Common myeloid progenitor, CD34-positive (primary cell): ENCODE data around the gene C2orf49.

Experiments used
- CTCF ChIA-PET: fragments of 350-600 bp; sonication (Branson Sonifier 250); formaldehyde crosslinking; loops from one replicate; lab custom pipeline; 2021; ENCODE audit warnings: antibody characterized with exemption; lab: Charles Lee
- POLR2A ChIA-PET: fragments of 350-600 bp; sonication (Branson Sonifier 250); formaldehyde crosslinking; loops from one replicate; lab custom pipeline; 2021; ENCODE audit warnings: antibody characterized with exemption; lab: Charles Lee
- DNase-seq, 3 donors: peaks; one replicate each; pipeline versions ENCODE4 v3.0.0 to v3.0.0-alpha.2; 2013
- H3K27ac ChIP-seq, 2 experiments: 1 replicate in 1 of 2; 2 replicates in 1 of 2; pipeline ENCODE4 v1.7.0; 2013; ENCODE audit warnings: inconsistent platforms in 2 of 2, low read length in 2 of 2, mild to moderate bottlenecking in 2 of 2, low read depth in 1 of 2, moderate library complexity in 1 of 2; ENCODE audit not compliant: severe bottlenecking in 2 of 2, insufficient read depth in 1 of 2, poor library complexity in 1 of 2
- H3K27me3 ChIP-seq, 5 experiments: replicated peaks in 2 of 5; 1 replicate in 3 of 5; 2 replicates in 2 of 5; pipeline versions ENCODE4 v1.6.1 to v1.7.0; 2013; ENCODE audit warnings: low read length in 4 of 5, mild to moderate bottlenecking in 2 of 5, moderate library complexity in 2 of 5, inconsistent platforms in 1 of 5; ENCODE audit not compliant: insufficient read depth in 5 of 5, control insufficient read depth in 4 of 5
- H3K36me3 ChIP-seq, 4 experiments: 1 replicate in 2 of 4; 2 replicates in 2 of 4; pipeline versions ENCODE4 v1.6.1 to v1.7.0; 2013; ENCODE audit warnings: low read length in 3 of 4, control low read depth in 1 of 4, mild to moderate bottlenecking in 1 of 4; ENCODE audit not compliant: control insufficient read depth in 4 of 4, insufficient read depth in 4 of 4
- H3K4me1 ChIP-seq, 4 experiments: 1 replicate in 3 of 4; 2 replicates in 1 of 4; pipeline versions ENCODE4 v1.6.1 to v1.7.1; 2013; ENCODE audit warnings: low read length in 3 of 4, mild to moderate bottlenecking in 3 of 4, control low read depth in 1 of 4, inconsistent platforms in 1 of 4, moderate library complexity in 1 of 4; ENCODE audit not compliant: control insufficient read depth in 4 of 4, insufficient read depth in 4 of 4; ENCODE audit errors: control extremely low read depth in 1 of 4
- H3K4me3 ChIP-seq, 7 experiments: 1 replicate in 4 of 7; 2 replicates in 3 of 7; pipeline versions ENCODE4 v1.5.1 to v1.7.0; 2013; ENCODE audit warnings: mild to moderate bottlenecking in 7 of 7, low read length in 6 of 7, moderate library complexity in 6 of 7, inconsistent platforms in 2 of 7, low read depth in 2 of 7, control low read depth in 1 of 7; ENCODE audit not compliant: insufficient read depth in 4 of 7, control insufficient read depth in 1 of 7; ENCODE audit errors: extremely low read depth in 1 of 7
- H3K9me3 ChIP-seq, 5 experiments: 1 replicate in 4 of 5; 2 replicates in 1 of 5; pipeline versions ENCODE4 v1.6.1 to v1.7.1; 2013; ENCODE audit warnings: low read length in 4 of 5, mild to moderate bottlenecking in 2 of 5, inconsistent platforms in 1 of 5, low read depth in 1 of 5, moderate library complexity in 1 of 5; ENCODE audit not compliant: control insufficient read depth in 4 of 5, insufficient read depth in 2 of 5; ENCODE audit errors: control extremely low read depth in 1 of 5
- WGBS: methylation state at CpG from one replicate; pipeline ENCODE4 v1.1.5; 2013; ENCODE audit not compliant: insufficient coverage; 5-methylcytosine and 5-hydroxymethylcytosine counted together

The C2orf49 gene

DNA sequence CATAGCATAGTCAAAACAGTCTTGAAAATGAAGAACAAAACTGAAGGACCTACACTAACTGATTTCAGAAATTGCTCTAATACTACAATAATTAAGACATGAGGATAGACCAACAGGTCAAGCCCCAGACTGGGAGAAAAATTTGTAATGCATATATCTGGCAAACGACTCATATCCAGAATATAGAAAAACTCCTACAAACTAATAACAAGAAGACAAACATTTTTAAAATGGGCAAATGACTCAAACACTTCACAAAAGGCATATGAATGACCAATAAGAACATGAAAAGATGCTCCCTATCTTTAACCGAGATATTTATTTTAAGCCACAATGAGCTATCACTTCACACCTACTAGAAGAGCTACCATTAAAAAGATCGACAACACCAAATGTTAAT is 22.0 kb upstream of the C2orf49 start:
- 100% methylated on average over 1 of the region's 3 CpGs for WGBS
- POLR2A ChIA-PET = no interaction called here

DNA sequence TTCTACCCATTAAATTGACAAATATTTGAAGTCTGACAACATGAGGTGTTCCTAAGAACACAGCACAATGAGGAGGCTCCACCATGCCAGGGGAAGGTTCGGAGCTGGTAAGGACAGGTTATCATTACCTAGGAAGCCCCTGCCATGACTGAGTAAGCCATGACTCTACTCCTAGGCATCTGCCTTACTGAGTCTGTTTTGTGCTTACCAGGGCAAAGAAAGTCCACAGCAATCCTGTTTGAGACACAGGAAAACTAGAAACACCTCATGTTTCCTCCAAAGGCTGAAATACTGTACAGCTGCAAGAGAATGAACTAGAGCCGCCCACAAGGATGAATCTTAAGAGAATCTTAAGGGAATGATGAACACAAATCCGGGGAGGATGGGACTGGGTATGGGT is 19.4 kb upstream of the C2orf49 start:
- no peaks in the 10 kb centered on the region for H3K9me3 ChIP-seq
- H3K36me3 ChIP-seq = peaks cover 3 to 21% (median 4%) of the 10 kb centered on the region in 4 experiments
- H3K27ac ChIP-seq = peak overlapping the region in 1 of 2 experiments; percentile 37
- ChIA-PET POLR2A (no interaction called here), CTCF (interaction anchor here (1.6 kb wide), 1 partner anchor 8 kb away, joined by 6 read pairs; no protein-coding TSS in a partner anchor)
- H3K27me3 ChIP-seq = no peaks in the 10 kb centered on the region
- DNase-seq = no peak
- 100% methylated on average over 2 of the region's 3 CpGs for WGBS
- peak overlapping the region in 1 of 7 experiments; percentile 28 for H3K4me3 ChIP-seq
- peaks cover 6 to 52% (median 25%) of the 10 kb centered on the region in 4 experiments for H3K4me1 ChIP-seq

More for the DNA sequence above, 22.0 kb upstream of the C2orf49 start:
- peaks cover 2 to 33% (median 15%) of the 10 kb centered on the region in 4 experiments for H3K4me1 ChIP-seq
- DNase-seq = no peak
- CTCF ChIA-PET = interaction anchor here (0.8 to 2.0 kb wide), 4 partner anchors 9 to 77 kb away, joined by 3 to 7 read pairs (median 3); no protein-coding TSS in a partner anchor
- no peak overlapping the region for H3K27ac ChIP-seq
- H3K9me3 ChIP-seq = no peaks in the 10 kb centered on the region
- no peak overlapping the region for H3K4me3 ChIP-seq
- no peaks in the 10 kb centered on the region for H3K27me3 ChIP-seq
- peaks cover 0 to 11% (median 3%) of the 10 kb centered on the region in 4 experiments for H3K36me3 ChIP-seq

DNA sequence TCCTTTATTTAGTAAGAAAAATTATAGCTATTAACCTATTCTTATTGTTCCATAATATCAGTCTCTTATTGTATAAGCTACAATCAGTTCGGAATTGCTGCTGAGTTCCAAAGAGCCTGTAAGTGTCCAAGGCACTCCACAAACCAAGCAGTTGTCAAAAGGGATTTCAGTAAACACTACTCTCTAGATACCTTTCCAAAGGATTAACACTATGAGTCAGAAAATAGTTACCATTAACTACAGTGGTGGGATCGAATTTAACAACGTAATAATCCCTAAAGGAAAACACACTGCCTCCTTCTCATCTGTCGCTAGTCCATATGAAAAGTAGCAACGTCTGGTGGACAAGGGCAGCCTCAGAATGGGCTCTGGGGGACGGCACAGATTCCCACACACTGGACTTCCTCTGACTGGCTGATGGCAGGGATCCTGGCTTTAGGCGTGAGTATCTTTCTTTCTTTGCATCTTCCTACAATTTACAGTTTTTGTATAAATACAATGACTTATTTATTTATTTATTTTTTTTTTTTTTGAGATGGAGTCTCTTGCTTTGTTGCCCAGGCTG is 16.6 kb upstream of the C2orf49 start:
- 91% methylated on average over 5 of the region's 7 CpGs for WGBS
- Histone ChIP-seq H3K27me3 (no peaks in the 10 kb centered on the region), H3K36me3 (peaks cover 3 to 31% (median 7%) of the 10 kb centered on the region in 4 experiments), H3K9me3 (no peaks in the 10 kb centered on the region), H3K4me3 (no peak overlapping the region), H3K27ac (peak overlapping the region in 1 of 2 experiments; percentile 41), H3K4me1 (peaks cover 28 to 72% (median 48%) of the 10 kb centered on the region in 4 experiments)
- ChIA-PET POLR2A (interaction anchor here (0.9 to 1.3 kb wide), 2 partner anchors 8 to 9 kb away, joined by 3 to 4 read pairs; partner anchors contain the start of gene TGFBRAP1), CTCF (interaction anchor here (0.9 to 2.0 kb wide), 6 partner anchors 10 to 25 kb away, joined by 3 to 8 read pairs (median 4); partner anchors contain the start of gene C2orf49)
- no peak for DNase-seq

DNA sequence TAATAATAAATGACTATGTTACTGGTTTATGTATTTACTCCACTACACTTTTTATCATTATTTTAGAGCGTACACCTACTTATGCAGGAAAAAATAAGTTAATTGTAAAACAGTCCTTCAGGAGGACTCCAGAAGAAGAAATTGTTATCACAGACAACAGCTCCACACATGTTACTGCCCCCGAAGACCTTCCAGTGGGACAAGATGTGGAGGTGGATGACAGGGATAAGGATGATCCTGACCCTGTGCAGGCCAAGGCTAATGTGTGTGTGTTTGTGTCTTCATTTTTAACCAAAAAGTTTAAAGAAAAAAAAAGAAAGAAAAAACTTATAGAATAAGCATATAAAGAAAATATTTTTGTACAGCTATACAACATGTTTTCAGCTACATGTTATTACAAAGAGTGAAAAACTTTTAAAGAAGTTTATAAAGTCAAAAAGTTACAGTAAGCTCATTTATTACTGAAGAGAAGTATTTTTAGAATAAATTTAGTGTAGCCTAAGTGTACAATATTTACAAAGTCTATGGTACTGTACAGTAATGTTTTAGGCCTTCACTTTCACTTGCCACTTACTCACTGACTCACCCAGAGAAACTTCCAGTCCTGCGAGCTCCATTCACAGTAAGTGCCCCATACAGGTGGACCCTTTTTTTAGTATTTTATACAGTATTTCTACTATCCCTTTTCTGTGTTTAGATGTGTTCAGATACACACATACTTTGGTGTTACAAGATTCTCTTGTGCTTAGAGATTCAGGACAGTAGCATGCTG is 15.3 kb upstream of the C2orf49 start:
- H3K4me3 ChIP-seq = no peak overlapping the region
- peaks cover 30 to 85% (median 61%) of the 10 kb centered on the region in 4 experiments for H3K4me1 ChIP-seq
- DNase-seq = peak in 2 of 3 donors; percentile 44 to 59
- H3K27ac ChIP-seq = peak overlapping the region; percentile 94
- H3K27me3 ChIP-seq = no peaks in the 10 kb centered on the region
- ChIA-PET CTCF (interaction anchor here (0.8 to 2.0 kb wide), 10 partner anchors 9 to 37 kb away, joined by 3 to 8 read pairs (median 4); no protein-coding TSS in a partner anchor), POLR2A (interaction anchor here (1.1 kb wide), 1 partner anchor 8 kb away, joined by 4 read pairs; no protein-coding TSS in a partner anchor)
- H3K9me3 ChIP-seq = no peaks in the 10 kb centered on the region
- no CpG with 5 or more reads among the region's 3 CpGs for WGBS
- H3K36me3 ChIP-seq = peaks cover 3 to 34% (median 7%) of the 10 kb centered on the region in 4 experiments

DNA sequence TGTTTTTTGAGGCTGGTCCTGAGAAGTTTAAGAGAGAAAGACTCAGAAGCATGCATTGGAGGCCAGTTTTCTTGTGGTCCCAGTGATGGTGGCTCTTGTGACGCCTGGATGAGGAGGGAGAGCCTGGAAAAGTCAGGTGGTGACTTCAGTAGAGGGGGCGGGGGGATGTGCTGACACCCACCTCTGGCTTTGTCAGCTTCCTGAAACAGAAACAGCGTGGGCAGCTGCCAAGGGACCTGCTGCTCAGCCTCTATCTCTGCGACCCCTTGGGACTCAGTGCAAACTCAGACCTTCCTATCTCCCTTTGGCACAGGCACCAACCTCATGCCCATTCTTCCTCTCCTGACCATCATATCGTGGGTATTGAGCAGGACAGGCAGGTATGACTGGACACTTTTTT is 14.2 kb upstream of the C2orf49 start:
- CTCF ChIA-PET = interaction anchor here (0.9 to 2.3 kb wide), 9 partner anchors 13 to 35 kb away, joined by 3 to 17 read pairs (median 6); no protein-coding TSS in a partner anchor
- Histone ChIP-seq H3K36me3 (peaks cover 3 to 28% (median 5%) of the 10 kb centered on the region in 4 experiments), H3K27ac (peak overlapping the region; percentile 94), H3K4me3 (peak overlapping the region in 2 of 7 experiments; percentile 5 to 41), H3K4me1 (peaks cover 32 to 89% (median 70%) of the 10 kb centered on the region in 4 experiments), H3K27me3 (no peaks in the 10 kb centered on the region), H3K9me3 (no peaks in the 10 kb centered on the region)
- DNase-seq = no peak
- POLR2A ChIA-PET = interaction anchor here (1.1 to 1.4 kb wide), 2 partner anchors 9 to 13 kb away, joined by 3 to 4 read pairs; no protein-coding TSS in a partner anchor
- WGBS = 8% methylated on average over 4 of the region's 5 CpGs

DNA sequence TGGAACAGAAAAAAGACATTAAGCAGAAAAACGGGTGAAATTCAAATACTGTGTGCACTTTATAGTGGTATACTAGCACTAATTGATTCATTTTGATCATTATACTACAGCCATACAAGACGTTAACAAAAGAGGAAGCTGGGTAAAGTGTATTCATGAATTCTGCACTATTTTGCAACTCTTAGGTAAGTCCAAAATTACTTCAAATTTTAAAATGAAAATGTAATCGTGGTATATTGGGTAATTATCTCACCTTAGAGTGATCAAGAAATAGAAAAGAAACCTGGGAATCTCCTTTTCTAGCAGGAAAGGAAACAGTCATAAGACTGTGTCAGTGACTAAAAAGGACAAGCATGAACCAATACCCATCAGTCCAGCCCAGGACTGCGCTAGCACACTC is 13.2 kb upstream of the C2orf49 start:
- DNase-seq = peak in 2 of 3 donors; percentile 64 to 75
- Histone ChIP-seq H3K36me3 (peaks cover 0 to 27% (median 5%) of the 10 kb centered on the region in 4 experiments), H3K4me3 (peak overlapping the region in 2 of 7 experiments; percentile 5 to 37), H3K4me1 (peaks cover 32 to 91% (median 74%) of the 10 kb centered on the region in 4 experiments), H3K9me3 (no peaks in the 10 kb centered on the region), H3K27ac (peak overlapping the region; percentile 94), H3K27me3 (no peaks in the 10 kb centered on the region)
- ChIA-PET POLR2A (interaction anchor here (1.0 to 1.4 kb wide), 2 partner anchors 14 kb away, joined by 3 read pairs; no protein-coding TSS in a partner anchor), CTCF (interaction anchor here (1.0 to 2.3 kb wide), 7 partner anchors 9 to 46 kb away, joined by 3 to 17 read pairs (median 7); partner anchors contain the start of gene C2orf49)
- WGBS = 100% methylated on average over 1 of the region's 4 CpGs
